NCI-H748 (cell line): ENCODE data around the gene C2CD2.
"Not testable (repeated sequence)": the region's sequence is repeated elsewhere in the genome, so short reads cannot be mapped to it uniquely, and the experiment has no call there.

Experiments
- DNase-seq: peaks from one replicate; lab custom pipeline; 2025; ENCODE audit not compliant: unreplicated experiment; lab: John Stamatoyannopoulos, UW

C2CD2 gene

GRCh38 chr21:41958886-41959563 lies 5.2 kb upstream of the C2CD2 start:
- DNase-seq = no peak

- DNase-seq = no peak
Measured at GRCh38 chr21:41957991-41958766, 4.4 kb upstream of the C2CD2 start.

DNA sequence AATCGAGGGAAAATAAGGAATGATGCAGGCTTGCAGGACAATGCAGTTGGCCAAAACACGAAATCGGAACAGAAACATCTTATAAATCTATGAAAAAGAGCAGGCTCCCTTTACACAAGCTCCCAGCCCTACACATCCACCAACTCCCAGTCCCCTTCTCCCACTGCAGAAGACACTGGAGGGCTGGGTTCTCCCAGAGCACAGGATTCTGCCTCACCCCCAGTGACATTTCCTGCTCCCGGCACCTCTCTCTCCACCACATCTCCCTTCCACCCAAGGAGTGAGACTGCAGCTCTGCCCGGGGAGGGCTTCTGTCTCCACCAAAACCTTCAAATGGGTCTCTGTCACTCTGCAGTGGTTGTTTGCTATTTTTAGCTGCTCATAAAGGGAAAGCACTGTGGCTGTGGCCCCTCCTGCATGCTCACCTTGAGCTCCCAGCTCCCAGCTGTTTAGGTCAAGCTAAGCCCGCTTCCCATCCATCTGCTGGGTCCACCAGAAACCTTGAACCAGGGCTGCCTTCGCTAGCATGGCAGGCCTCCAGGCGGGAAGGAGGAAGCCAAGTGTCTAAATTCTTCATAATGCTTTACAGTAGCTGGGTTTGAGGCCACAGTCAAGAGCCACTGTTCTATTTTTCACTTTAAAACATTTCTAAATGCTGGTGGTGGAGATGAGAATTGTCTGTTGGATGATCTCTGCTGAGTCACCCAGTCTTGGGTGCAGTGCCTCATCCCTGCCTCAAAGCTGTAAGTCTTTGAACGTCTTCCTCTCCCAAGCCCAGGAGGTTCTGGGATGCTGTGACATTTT lies 3.3 kb upstream of the C2CD2 start:
- no peak for DNase-seq

- DNase-seq = no peak
Measured at GRCh38 chr21:41955516-41955915, 1.7 kb upstream of the C2CD2 start.

- no peak for DNase-seq
Measured at GRCh38 chr21:41954654-41955499, 1.1 kb upstream of the C2CD2 start.

DNA sequence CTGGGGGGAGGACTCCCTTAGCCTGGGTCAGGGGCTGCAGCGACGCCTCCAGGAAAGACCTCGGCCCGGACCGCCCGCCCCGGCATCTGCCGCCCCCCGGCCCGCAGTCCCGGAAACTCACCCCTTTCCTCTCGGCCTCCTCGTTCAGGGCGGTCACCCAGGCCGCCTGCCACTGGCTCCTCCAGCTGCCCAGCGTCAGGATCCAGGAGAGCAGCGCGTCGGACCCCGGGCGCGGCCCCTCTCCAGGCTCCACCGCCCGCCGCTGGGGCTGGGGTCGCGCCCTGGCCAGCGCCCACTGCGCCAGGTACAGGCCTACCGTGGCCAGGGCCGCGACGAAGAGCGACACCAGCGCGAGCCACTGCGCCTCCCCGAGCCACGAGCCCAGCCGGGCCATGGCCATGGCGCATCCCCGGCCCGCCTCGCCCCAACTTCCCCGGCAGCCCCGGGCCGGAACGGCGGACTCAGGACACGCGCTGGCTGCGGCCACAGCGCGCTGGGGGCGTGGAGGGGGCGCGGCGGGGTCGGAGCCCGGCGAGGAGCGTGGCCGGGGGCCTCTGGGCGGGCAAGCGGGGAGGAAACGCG lies 478 bp downstream of the C2CD2 start:
- peak; percentile 33 for DNase-seq

GRCh38 chr21:41952568-41953248 lies 1.1 kb downstream of the C2CD2 start:
- peak; percentile 22 for DNase-seq

- no peak for DNase-seq
Measured at GRCh38 chr21:41951876-41952567, 1.8 kb downstream of the C2CD2 start.

DNA sequence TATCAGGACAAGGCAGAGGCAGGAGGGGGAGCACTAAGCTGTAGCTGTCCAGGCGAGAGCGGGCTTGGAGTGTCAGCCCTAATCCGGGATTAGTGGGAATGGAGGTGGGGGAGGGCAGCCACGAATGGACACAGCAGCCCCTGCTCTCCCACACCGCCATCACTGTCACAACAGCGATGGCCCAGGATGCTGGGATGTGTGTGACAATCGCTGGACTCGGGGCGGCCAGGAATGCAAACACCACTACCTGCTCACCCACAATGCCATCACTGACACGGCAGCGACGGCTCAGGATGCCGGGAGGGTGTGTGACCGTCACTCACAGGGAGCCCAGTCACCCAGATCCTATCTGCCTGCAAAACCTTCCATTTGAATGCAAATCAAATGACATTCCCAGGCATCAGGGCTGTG lies 2.9 kb downstream of the C2CD2 start:
- no peak for DNase-seq

DNA sequence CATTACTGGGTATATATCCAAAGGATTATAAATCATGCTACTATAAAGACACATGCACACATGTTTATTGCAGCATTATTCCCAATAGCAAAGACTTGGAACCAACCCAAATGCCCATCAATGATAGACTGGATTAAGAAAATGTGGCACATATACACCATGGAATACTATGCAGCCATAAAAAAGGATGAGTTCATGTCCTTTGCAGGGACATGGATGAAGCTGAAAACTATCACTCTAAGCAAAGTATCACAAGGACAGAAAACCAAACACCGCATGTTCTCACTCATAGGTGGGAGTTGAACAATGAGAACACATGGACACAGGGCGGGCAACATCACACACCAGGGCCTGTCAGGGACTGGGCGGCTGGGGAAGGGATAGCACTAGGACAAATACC lies 4.2 kb downstream of the C2CD2 start:
- not testable (repeated sequence) for DNase-seq

DNA sequence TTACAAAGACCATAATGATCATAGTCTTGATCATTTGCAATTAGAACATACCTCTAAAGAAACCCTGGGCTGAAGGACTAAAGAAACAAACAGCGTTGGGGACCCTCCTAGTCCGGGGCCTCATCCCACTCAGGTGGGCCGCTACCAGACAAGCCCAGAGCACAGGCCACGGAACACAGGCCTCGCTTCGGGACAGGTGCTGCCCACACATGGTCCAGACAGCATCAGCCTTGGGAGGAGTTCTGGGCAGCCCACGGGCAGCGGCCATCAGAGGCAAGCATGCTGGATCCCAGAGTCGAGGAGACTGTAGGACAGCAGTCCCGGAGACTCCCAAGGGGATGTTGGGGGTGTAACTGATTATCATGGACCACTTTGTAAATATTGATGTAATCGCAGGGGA lies 4.9 kb downstream of the C2CD2 start:
- no peak for DNase-seq

- DNase-seq = no peak
Measured at GRCh38 chr21:41948078-41948895, 5.5 kb downstream of the C2CD2 start.

- no peak for DNase-seq
Measured at GRCh38 chr21:41945982-41946381, 7.8 kb downstream of the C2CD2 start.

- DNase-seq = no peak
Measured at GRCh38 chr21:41943851-41944250, 10.0 kb downstream of the C2CD2 start.

GRCh38 chr21:41942457-41942856 lies 11.4 kb downstream of the C2CD2 start:
- no peak for DNase-seq

- DNase-seq = no peak
Measured at GRCh38 chr21:41941941-41942340, 11.9 kb downstream of the C2CD2 start.

DNA sequence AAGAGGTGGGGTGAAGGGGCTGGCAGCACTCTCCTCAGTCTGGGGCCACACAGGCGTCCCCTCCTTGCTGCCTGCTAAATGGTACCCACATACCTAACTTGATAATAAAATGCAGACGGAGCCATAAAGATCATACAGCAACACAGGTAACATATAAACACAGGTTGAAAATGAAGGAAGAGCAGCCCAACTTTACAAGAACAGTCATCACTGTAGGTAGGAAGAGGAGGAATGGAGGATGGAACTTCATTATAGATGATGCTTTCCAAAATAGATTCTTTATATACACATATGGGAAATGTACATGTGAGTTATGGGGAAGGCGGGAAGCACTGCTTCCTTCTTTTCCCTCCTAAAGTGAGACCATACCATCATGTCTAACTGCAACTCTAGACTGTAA lies 13.4 kb downstream of the C2CD2 start:
- no peak for DNase-seq

- no peak for DNase-seq
Measured at GRCh38 chr21:41939391-41939790, 14.4 kb downstream of the C2CD2 start.
